Colonic mucosa (tissue), 4 donors: ENCODE data around the gene FMN1. TPM values are rescaled to one million over a fixed set of nuclear protein-coding genes. Genes with fewer than 3 reads are reported as not detected.

Experiments
- DNase-seq: peaks from one replicate; pipeline ENCODE4 v3.0.0-alpha.2; 2020
- H3K27ac ChIP-seq: fragments of 200-600 bp; one replicate; pipeline ENCODE4 v1.8.0; 2021
- H3K27me3 ChIP-seq: fragments of 200-600 bp; one replicate; pipeline ENCODE4 v1.8.0; 2021
- H3K36me3 ChIP-seq: fragments of 200-600 bp; one replicate; pipeline ENCODE4 v1.8.0; 2021
- H3K4me1 ChIP-seq: fragments of 200-600 bp; one replicate; pipeline ENCODE4 v1.8.0; 2021; ENCODE audit warnings: mild to moderate bottlenecking
- H3K4me3 ChIP-seq: fragments of 200-600 bp; one replicate; pipeline ENCODE4 v1.8.0; 2021
- H3K9ac ChIP-seq, 2 donors: one replicate each; pipeline ENCODE4 v1.7.0; 2013; ENCODE audit warnings: control low read depth in 2 of 2, low read depth in 2 of 2, low read length in 2 of 2
- H3K9me3 ChIP-seq: fragments of 200-600 bp; one replicate; pipeline ENCODE4 v1.8.0; 2021
- CTCF ChIP-seq: fragments of 200-600 bp; IDR thresholded peaks from one replicate; pipeline ENCODE4 v1.8.0; 2022; ENCODE audit warnings: antibody characterized with exemption, mild to moderate bottlenecking
- intact Hi-C: fragments of 100-400 bp; cut with DNase I; formaldehyde crosslinking; loops from one replicate; pipeline ENCODE4 v1.14.1; 2022
- total RNA-seq, 2 donors: library from RNA; stranded (reverse); fragmentation: NEBNext Ultra II Directional in 1 of 2; extraction: Animal tissue kit (Norgen Biotek cat#: 25700) in 1 of 2; gene quantifications; one replicate each; pipeline ENCODE4 v1.2.1, GENCODE V29; 2021
- donor health status: healthy.
- donor health status: DM: no; HTN: no; CAD: no.
- donor health status: DM: no; HTN: no; CAD: no.

Gene FMN1
- total RNA-seq, 2 donors from 2014 or later: 23.5 to 32.0 TPM

- H3K36me3 ChIP-seq: no peaks in the 10 kb centered on the region
- no peak overlapping the region for H3K9ac ChIP-seq
- no peak for DNase-seq
- H3K4me1 ChIP-seq: no peaks in the 10 kb centered on the region
- no peaks in the 10 kb centered on the region for H3K9me3 ChIP-seq
- no peak overlapping the region for H3K27ac ChIP-seq
- no peak overlapping the region for H3K4me3 ChIP-seq
- intact Hi-C loops: no loop called here
- no peaks in the 10 kb centered on the region for H3K27me3 ChIP-seq
- TF ChIP-seq CTCF: no peak
Measured at GRCh38 chr15:33059184-33059583, 135.3 kb downstream of the FMN1 start.

- TF ChIP-seq CTCF: no peak
Measured at GRCh38 chr15:33057845-33058244, 136.7 kb downstream of the FMN1 start.

GRCh38 chr15:33055962-33056361, 138.6 kb downstream of the FMN1 start:
- no peak for TF ChIP-seq CTCF
- no peak overlapping the region for H3K9ac ChIP-seq

More at GRCh38 chr15:33057845-33058244, 136.7 kb downstream of the FMN1 start:
- Histone ChIP-seq H3K4me1 (no peaks in the 10 kb centered on the region), H3K36me3 (no peaks in the 10 kb centered on the region), H3K9ac (no peak overlapping the region), H3K9me3 (no peaks in the 10 kb centered on the region), H3K27me3 (no peaks in the 10 kb centered on the region), H3K4me3 (no peak overlapping the region), H3K27ac (no peak overlapping the region)
- intact Hi-C loops: no loop called here
- DNase-seq: no peak

GRCh38 chr15:33051528-33051927, 143.0 kb downstream of the FMN1 start:
- Histone ChIP-seq H3K27me3 (no peaks in the 10 kb centered on the region), H3K4me3 (no peak overlapping the region), H3K27ac (no peak overlapping the region), H3K9me3 (no peaks in the 10 kb centered on the region), H3K4me1 (no peaks in the 10 kb centered on the region), H3K9ac (no peak overlapping the region), H3K36me3 (no peaks in the 10 kb centered on the region)
- no peak for TF ChIP-seq CTCF
- intact Hi-C loops: no loop called here
- no peak for DNase-seq

More at GRCh38 chr15:33055962-33056361, 138.6 kb downstream of the FMN1 start:
- Histone ChIP-seq H3K4me1 (no peaks in the 10 kb centered on the region), H3K27me3 (no peaks in the 10 kb centered on the region), H3K27ac (no peak overlapping the region), H3K9me3 (no peaks in the 10 kb centered on the region), H3K4me3 (no peak overlapping the region), H3K36me3 (no peaks in the 10 kb centered on the region)
- intact Hi-C loops: no loop called here
- no peak for DNase-seq

GRCh38 chr15:33048255-33048654, 146.3 kb downstream of the FMN1 start:
- intact Hi-C loops: no loop called here
- H3K4me3 ChIP-seq: no peak overlapping the region
- no peak for DNase-seq
- H3K36me3 ChIP-seq: no peaks in the 10 kb centered on the region
- H3K27me3 ChIP-seq: no peaks in the 10 kb centered on the region
- no peak for TF ChIP-seq CTCF
- H3K9ac ChIP-seq: no peak overlapping the region
- no peaks in the 10 kb centered on the region for H3K9me3 ChIP-seq
- no peak overlapping the region for H3K27ac ChIP-seq
- H3K4me1 ChIP-seq: no peaks in the 10 kb centered on the region

GRCh38 chr15:33047077-33047476, 147.4 kb downstream of the FMN1 start:
- TF ChIP-seq CTCF: no peak
- no peaks in the 10 kb centered on the region for H3K27me3 ChIP-seq
- H3K27ac ChIP-seq: no peak overlapping the region
- H3K36me3 ChIP-seq: no peaks in the 10 kb centered on the region
- no peaks in the 10 kb centered on the region for H3K4me1 ChIP-seq
- H3K9me3 ChIP-seq: no peaks in the 10 kb centered on the region
- no peak for DNase-seq
- intact Hi-C loops: no loop called here
- H3K9ac ChIP-seq: no peak overlapping the region
- no peak overlapping the region for H3K4me3 ChIP-seq
